SIG-M5 (cell line): Measurements from ENCODE around the gene ZBED2.
"Not testable (repeated sequence)": the region's sequence is repeated elsewhere in the genome, so short reads cannot be mapped to it uniquely, and the experiment has no call there.

Experiments used
- DNase-seq: peaks from one replicate; lab custom pipeline; 2025; lab: John Stamatoyannopoulos, UW

Gene ZBED2

GRCh38 chr3:111571907-111572460 is 23.2 kb downstream of the ZBED2 start:
- no peak for DNase-seq

GRCh38 chr3:111571282-111571681 is 23.9 kb downstream of the ZBED2 start:
- DNase-seq: no peak

DNA sequence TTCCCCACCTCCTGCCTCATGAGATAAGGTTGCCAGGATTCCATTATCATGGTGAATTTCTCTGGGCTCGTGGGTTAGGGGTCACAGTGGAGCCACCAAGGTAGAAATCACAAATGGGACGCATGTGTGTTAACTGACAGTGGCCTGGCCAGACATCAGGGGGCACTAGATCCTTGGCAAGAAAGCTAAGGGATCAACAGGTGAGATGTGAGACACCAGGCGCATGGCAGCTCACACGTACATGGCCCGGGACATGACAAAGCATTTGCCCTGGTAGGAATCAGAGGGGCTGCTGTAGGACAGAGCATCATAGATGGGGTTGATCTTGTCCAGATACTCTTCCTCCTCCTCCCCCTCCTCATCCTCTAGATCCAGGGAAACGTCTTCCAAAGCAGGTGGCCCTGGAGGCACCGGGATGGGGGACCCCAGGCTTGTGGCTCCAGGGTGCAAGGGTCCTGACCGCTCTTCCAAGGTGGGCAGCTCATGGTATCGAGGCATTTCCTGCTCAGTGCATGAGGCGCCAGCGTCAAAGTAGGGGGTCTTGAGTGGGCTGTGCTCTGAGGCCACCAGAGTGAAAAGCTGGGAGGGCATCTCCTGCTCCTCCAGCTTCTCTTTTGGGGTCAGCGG is 24.6 kb downstream of the ZBED2 start:
- DNase-seq: no peak

DNA sequence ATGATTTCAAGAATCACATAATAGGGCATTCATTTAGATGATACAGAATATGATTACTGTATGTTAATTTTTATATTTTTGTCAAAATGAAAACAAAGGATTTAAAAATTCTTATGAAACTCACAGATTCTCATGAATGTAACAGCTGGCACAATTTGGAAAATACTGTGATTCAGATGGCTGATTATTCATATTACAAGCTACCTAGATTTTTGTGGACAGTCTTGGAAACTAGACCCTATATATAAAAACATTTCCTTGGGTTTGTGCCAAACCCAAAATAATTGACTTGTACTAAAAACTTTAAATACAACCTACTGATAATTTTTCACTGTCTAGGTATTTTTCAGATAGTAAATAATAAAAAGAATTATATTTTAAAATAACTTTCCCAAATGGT is 26.2 kb downstream of the ZBED2 start:
- DNase-seq: no peak

DNA sequence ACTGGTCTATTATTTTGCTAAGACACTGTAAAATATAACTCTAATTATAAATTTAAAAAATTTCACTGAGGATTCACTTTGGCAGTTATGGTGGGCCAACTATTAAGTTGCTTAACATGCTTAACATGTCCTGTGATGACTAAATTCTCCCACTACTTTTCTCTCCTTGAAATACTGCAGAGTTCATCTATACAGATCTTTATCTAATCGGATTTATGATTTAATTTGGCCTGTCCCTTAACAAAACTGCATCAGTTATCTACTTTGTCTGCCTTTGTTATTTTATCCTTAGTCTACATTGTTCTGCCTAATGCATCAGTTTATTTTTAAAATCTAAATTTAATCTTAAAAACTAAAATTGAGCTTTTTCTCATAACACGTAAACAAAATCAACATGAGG is 26.8 kb downstream of the ZBED2 start:
- DNase-seq: no peak

GRCh38 chr3:111566844-111567243 is 28.3 kb downstream of the ZBED2 start:
- no peak for DNase-seq

DNA sequence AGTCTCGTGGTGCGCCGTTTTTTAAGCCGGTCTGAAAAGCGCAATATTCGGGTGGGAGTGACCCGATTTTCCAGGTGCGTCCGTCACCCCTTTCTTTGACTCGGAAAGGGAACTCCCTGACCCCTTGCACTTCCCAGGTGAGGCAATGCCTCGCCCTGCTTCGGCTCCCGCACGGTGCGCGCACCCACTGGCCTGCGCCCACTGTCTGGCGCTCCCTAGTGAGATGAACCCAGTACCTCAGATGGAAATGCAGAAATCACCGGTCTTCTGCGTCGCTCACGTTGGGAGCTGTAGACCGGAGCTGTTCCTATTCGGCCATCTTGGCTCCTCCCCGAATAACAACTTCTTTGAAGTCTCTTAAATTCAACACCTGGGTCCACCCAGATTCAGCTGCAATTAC is 33.2 kb downstream of the ZBED2 start:
- not testable (repeated sequence) for DNase-seq

DNA sequence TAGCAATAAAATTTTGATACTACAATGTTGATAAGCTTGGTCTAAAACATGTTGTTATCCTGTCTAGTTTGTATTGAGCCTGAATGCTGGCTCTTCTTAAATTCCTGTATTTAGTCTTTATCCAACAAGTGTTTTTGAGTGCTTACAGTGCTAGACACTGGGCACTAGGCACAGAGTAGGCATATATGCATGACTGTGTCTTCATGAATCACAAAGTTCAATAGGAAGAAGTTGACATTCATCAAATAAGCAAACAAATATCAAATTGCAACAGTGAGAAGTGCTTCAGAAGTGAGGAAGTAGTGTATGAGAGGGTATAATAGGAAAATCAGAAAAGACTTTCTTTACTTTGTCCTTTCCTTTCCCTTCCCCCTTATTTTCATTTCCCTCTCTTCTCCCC is 46.4 kb downstream of the ZBED2 start:
- no peak for DNase-seq

GRCh38 chr3:111548092-111548491 is 47.1 kb downstream of the ZBED2 start:
- no peak for DNase-seq

GRCh38 chr3:111547631-111548030 is 47.5 kb downstream of the ZBED2 start:
- no peak for DNase-seq

DNA sequence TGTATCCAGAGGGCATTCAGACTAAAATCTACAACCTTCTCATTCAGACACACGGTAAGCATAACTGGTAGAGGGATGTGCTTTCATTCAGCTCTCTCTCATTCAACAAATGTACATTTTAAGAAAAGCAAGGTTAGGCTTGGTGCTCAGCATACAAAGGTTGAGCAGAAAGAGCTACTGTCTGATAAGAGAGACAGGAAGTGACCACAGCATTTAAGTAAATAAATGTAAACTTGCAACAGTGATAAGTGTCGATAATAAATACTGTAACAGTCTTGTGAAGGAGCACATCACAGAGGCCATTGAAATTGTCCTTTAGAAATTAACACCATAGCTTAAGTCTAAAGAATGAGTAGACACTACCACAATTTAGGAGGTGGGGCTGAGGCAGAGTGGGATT is 49.8 kb downstream of the ZBED2 start:
- DNase-seq: no peak
